ENCODE data around the gene CABS1.

CABS1 gene

DNA sequence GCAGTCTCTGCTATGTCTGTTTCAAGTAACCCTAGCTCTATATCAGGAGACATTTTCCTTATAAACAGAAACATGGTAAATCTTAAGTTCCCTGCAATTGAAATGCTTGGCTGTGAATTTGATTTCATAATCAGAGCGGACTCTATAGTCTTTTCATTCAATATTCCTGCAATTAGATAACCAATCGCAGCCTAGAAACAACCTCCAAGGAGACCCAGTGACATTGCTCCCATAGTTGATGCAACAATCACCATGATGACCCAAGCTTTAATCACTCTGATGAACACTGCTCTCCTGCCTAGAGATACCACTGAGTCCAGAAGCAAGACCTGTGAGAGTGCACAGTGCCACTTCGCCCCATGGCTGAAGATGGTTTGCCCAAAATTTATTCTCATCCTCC, at the start of gene CABS1:
Gene CABS1 (plus strand): TSS at position 301 of the 400 bp plus-strand sequence. CDS start 59 bp downstream, at position 360.
- no peak for DNase-seq (ENCODE audit: low read depth in 4 of 4, low spot score in 1 of 4)

DNA sequence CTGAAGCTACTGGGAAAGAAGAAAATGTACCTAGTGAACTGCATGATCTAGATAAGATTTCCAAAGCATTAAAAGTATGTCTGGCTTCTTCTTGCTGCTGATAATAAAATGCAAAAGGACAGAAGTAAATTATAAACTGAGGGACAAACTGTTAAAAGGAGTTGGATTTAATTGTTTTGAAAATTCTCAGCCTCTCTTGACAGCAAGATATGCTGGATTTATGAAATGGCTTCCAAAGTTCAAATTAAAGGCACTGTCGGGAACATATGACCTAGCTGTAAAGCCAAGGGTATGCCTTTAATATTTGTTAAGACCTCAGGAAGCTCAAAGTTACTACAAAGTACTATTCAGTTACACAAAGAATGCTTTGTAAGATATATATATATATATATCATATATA, 46.1 kb upstream of the CABS1 start:
- DNase-seq (ENCODE audit: low read depth in 4 of 4, low spot score in 1 of 4), result no peak

DNA sequence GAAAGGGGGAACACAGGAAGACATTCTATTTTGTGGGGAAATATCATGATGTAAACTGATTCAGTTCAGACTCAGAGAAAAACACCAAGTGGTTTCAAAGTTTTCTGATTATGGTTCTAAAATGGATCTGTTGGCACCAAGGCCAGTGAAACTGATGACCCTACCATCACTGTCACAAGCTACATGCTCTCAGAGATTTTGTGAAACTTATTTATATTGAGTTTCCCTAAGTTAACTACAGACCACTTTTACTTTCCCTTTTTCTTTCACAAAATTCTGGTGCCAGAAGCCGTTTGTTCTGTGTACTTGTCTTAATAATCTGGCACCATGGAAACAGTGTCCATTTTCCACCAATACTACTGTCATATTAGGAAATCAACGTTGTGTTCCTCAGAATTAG, 43.4 kb upstream of the CABS1 start:
- DNase-seq (ENCODE audit: low read depth in 4 of 4, low spot score in 1 of 4), result no peak

DNA sequence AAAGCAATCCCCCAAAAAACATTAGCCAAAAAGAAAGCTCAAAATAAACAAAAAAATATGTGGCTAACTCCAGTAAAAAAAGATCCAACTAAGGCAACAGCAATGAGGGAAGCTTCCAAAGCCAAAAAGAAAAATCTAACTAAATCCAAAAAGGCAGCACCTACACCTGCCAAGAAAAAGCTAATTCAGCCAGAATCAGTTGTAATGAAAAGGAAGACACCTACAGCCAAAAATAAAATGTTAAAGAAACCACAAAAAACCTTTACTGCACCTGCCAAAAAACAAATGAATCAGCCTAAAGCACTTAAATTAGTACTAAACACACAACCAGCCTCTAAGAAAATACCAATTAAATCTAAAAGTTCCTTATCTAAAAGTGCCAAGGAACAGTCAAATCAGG, 37.2 kb upstream of the CABS1 start:
- DNase-seq (ENCODE audit: low read depth in 4 of 4, low spot score in 1 of 4), result no peak

DNA sequence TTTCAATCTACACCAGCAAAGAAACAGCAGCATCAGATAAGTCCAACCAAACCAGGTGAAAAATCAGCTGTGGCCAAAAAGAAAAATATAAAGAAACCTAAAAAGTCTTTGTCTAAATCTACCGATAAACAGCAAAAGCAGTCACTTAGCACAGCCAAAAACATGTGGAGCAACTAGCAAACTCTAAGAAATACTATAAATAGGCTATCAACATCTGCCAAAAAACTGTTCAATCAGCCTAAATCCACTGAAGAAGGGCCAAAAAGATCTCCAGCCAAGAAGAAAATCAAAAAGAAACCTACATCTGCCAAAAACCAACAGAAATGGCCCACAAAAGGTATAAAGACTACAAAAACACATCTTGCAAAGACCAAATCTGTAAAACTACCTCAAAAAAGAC, 36.7 kb upstream of the CABS1 start:
- no peak for DNase-seq (ENCODE audit: low read depth in 4 of 4, low spot score in 1 of 4)

DNA sequence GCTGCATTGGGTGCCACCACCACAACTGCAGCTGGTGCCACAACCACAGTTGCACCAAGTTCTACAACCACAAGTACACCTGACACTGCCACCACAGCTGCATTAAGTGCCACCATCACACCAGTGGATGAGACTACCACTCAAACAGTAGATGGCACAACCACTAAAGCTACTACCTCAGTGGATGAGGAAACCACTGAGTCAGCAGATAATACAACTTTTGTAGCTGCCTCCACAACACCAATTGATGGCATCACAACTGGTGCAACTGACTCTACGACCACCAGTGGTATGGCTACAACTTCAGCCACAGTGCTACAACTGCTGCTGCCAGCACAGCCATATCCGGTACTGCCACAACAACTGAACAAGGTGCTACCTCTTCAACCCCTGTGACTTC, 35.1 kb upstream of the CABS1 start:
- DNase-seq (ENCODE audit: low read depth in 4 of 4, low spot score in 1 of 4), result no peak

DNA sequence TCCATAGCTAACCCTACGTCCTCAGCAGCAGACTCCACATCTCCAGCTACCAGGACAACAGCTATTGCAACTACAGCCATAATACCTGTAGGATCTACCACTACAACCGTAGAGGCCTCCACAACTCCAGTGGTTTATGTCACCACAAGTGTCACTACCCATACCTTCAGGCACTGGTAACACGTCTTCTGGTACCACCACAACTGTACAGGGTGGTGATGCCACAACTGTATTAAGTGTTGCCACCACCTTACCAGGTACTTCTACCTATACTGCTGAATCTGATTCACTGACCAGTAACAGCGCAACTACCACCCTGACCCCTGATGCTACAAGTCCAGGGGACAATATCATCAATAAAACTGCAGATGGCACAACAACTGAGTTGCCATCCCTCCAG, 34.6 kb upstream of the CABS1 start:
- DNase-seq (ENCODE audit: low read depth in 4 of 4, low spot score in 1 of 4), result no peak

DNA sequence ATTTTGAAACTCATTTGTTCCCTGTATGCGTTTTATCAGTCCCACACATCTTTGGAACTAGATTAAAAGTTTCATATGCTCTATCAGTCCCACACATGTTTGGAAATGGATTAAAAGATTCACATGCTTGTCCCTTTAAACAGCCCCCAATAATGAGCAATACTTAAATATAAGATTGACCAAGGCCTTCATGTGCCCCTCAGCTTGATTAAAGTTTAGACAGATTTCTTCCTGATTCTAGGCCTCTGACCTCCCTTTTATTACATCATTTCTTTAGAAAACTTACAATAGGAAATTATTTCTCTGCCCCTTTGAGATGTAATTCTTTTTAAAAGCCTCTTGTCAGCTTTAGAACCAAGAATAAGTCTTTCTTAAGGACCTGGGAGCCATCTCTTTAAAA, 31.7 kb upstream of the CABS1 start:
- no peak for DNase-seq (ENCODE audit: low read depth in 4 of 4, low spot score in 1 of 4)

DNA sequence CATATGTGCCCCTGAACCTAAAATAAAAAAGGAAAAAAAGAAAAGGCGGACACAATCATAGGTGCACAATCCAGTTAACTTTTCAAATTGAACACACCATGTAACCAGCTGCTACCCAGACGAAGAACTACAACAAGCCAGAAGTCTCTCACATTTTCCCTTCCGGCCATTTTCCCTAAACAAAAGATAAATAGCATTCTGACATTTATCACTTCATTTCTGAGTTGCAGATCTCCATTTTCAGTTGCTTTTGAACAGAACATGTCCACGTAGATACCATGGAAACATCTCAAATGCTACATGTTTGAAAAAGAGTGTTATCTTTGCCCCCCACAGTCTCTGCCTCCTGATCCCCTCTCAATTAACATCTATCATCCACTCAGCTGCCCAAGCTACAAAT, 29.2 kb upstream of the CABS1 start:
- DNase-seq (ENCODE audit: low read depth in 4 of 4, low spot score in 1 of 4), result no peak

DNA sequence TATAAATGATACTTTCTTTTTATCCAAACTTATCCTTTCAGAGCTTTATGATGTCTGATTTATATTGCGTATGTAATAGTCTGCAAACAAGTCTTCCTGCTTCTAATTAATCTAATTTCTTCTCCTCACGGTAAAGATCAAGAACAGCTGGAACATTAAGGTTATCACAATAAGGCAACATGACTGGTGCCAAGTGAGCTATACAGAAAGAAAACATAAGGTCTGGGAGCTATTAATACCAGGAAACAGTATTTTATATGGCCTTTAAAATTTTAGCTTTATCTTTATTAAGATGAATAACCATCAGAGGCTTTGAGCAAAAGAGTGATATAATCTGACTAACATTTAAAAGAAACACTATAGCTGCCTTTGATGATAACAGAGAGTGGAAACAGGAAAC, 28.7 kb upstream of the CABS1 start:
- no peak for DNase-seq (ENCODE audit: low read depth in 4 of 4, low spot score in 1 of 4)

DNA sequence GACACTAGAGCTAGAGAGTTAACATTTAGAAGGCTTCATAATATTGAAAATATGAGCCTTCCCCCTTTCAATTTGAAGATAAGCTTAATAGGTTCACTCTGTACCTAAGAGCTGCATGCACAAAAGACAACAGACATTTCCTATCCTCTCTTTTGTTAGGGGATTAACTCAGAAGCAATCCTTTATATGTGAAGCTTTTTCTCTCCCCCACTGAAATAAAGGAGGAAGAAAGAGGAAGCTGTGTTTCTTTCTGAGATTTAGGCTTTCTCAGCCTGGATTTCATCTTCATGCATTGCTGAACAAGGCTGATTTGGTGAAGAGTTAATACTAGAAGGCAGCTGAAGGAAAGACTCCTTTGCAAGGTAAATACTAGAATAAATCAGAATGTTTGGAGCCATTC, 21.0 kb upstream of the CABS1 start:
- no peak for DNase-seq (ENCODE audit: low read depth in 4 of 4, low spot score in 1 of 4)

DNA sequence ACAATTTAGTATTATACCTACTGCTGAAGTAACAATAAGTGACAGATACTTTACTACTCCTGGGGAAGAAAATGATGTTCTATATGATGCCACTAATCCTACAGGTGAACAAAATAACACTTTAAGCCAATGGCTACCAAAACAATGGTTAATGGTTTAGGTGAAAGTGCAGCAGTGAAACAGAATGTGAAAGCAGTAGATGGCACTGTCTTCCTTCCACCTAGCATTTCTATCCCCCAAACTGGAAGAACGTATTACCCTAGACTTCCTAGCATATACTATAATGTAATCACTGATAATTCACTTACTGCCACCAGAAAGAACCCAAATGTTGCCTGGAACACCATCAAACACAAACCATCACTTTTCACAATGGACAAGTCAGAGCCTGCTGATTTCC, 18.9 kb upstream of the CABS1 start:
- DNase-seq (ENCODE audit: low read depth in 4 of 4, low spot score in 1 of 4), result no peak

DNA sequence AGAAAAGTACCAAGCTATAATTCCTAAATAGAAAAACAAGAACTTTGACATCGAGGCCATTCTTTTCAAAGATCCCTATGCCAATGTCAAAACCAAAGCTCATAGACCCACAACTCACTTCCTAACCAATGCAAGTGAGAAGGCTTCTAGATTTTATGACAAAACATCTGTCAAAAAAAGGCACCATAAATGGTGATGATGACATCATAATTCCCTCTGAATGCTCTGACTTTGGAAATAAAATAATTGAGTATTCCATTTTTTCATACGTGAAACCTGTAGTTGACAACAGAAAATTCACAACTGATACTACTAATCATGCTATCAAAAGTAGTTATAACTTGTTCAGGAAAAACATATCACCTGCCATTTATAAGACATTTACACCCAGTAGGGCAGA, 8.7 kb upstream of the CABS1 start:
- DNase-seq (ENCODE audit: low read depth in 4 of 4, low spot score in 1 of 4), result no peak

DNA sequence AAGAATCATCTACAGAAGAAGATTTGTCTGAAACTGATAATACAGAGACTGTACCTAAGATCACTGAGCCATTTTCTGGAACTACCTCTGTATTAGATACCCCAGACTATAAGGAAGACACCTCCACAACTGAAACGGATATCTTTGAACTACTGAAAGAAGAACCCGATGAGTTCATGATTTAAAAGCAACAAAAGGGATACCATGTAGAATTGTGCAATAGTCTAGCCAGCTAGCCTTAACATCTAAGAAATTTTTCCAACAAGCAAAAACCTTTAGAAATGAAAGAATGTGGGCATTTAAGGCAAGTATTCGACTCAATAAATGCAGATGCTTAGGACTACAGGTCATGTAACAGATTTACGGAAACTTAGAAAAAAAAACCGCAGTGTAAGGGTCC, 1.3 kb downstream of the CABS1 start:
- DNase-seq (ENCODE audit: low read depth in 4 of 4, low spot score in 1 of 4), result no peak

DNA sequence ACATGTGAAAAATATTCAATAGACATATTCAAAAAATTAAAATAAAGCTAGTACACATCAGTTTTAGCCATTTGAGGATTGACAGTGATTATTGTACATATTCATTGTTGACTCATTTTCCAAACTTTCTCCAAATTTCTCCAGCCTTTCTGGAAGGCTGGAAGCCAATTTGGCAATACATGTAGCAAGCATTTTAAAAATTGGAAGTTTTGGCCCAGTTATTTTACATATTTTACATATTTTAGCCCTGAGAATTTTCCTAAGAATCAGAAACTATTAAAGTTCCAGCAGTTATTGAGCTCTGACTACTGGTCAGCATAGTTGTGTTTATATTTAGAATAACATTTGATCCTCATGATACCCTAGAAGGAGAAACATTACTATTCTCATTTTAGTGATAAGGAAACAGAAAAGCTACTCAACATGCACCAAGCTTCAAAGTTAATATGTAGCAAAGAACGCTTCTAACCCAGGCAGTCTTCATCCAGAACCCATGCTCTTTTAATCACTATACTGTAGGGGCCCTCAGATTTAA, 3.2 kb downstream of the CABS1 start:
- DNase-seq (ENCODE audit: low read depth in 4 of 4, low spot score in 1 of 4), result no peak

DNA sequence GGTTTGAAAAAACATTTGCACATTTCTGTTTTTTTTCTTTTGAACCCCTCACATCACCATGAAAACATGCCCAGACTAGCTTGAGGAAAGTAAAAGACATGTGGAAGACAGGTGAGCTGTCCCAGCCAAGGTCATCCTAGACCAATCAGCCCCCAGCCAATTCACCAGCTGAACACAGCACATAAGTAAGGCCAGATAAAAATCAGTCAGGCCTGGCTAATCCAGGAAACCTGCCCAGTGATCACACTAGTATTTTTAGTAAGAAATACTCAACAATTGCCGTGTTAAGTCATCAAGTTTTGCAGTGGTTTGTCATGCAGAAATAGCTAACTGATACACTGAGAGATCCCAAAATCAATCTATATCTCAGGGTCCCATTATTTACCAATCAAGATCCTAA, 21.4 kb downstream of the CABS1 start:
- no peak for DNase-seq (ENCODE audit: low read depth in 4 of 4, low spot score in 1 of 4)

DNA sequence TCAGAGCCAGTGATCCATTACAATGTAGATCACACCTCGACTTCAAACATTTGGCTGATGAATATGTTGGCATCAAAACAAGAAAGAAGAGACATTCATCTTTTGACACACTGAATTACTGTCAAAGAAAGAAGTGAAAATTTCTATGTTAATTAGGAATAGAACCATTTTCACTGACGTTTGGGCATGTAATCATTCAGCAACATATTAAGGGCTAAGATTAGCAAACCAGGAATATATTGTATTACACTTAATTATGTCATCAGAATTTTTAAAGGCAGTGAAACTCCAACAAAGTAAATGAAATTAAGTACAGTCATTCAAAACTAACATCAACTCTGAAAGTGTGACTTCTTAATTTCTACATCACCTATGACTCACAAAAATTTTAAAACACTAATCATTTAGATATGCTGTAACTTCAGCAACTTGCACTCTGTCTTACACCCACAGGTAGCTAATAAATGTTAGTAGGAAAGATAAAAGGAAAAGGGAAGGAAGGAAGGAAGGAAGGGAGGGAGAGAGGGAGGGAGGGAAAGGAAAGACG, 24.4 kb downstream of the CABS1 start:
- DNase-seq (ENCODE audit: low read depth in 4 of 4, low spot score in 1 of 4), result no peak

DNA sequence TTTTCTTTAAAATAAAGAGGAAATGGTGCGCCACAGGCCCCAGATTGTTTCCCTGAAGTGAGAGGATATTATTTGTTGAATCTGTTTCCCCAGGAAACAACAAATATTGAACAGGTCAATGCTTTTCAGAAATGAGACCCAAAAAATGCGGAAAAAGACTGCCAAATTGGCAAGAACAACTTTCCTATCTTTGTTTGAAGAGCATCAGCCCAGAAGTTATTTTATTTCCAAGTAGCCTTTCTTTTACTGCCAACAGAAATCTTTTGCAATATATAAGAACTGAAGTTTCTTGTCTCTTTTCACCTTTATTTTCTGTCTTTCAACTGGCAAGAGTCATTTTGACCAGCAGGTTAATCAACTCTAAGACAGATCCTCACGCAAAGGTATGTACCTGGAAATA, 25.7 kb downstream of the CABS1 start, which contains the start of gene SMR3A:
Gene SMR3A (plus strand): TSS at position 301 of the 400 bp plus-strand sequence. CDS start 1,356 bp downstream, outside the sequence.
- no peak for DNase-seq (ENCODE audit: low read depth in 4 of 4, low spot score in 1 of 4)

DNA sequence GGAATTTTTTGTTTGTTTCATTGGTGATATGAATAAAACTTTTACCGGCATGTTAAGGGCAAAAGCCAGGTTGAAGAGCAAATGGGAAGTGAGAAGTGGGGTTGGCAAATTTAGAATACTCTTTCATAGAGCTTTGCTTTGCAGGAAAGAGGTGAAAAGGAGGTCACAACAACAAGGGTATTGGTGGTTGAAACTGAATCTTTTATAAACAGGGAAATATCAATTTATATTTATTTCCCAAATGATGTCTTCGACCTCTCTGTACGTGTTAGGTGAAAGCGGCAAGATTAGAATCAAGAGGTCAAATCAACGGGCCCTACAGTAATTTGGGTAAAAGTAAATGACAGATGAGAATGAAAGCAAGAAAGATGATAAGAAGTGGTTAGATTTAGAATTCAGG, 29.2 kb downstream of the CABS1 start:
- DNase-seq (ENCODE audit: low read depth in 4 of 4, low spot score in 1 of 4), result no peak

DNA sequence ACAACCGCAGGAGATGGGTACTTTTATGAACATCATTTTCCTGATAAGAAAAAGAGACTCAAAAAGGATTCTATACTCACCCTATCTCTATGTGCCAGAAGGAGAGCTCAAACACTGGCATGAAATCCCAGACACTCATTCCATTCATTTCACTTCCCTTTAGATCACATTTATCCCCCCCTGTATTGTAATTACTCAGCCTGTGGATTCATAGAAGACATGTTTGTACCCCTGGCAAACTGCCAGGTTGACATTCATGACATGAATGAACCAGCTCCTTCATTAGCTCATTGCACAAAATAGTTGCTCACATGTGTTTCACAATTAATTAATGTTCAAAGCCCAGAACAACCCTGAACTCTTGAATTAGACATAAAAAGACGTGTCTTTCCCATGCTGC, 30.7 kb downstream of the CABS1 start:
- no peak for DNase-seq (ENCODE audit: low read depth in 4 of 4, low spot score in 1 of 4)

DNA sequence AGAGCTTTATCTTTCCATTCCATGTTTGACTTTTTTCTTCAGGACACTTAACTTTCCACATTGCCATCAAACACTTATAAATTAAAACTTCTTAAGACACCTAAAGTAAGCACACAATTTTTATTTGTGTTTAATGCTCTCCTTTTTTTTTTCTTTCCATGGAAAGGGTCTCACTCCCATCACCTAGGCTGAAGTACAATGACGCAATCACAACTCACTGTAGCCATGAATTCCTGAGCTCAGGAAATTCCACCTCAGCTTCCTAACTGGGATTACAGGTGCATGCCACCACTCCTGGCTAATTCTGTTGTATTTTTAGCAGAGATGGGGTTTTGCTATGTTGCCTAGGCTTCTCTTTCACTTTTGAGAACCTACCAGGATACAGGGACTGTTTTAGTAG, 33.0 kb downstream of the CABS1 start:
- DNase-seq (ENCODE audit: low read depth in 4 of 4, low spot score in 1 of 4), result no peak

DNA sequence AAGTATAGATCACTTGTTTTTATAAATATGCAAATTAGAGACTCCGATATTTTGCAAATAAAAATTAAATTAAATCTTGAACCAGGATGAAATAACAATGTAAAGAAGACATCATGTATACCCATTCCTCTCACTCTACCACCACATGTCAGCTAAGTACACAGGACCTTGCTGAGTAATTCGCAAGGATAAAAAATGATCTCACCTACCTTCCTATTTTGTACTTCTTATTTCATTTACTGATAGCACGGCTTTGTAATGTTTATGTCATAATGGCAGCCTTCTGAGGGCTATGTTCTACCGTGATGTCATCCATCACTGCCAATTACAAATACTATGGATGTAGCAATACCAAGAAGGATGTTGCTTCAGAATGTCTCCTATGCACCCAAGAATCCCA, 37.2 kb downstream of the CABS1 start:
- no peak for DNase-seq (ENCODE audit: low read depth in 4 of 4, low spot score in 1 of 4)

DNA sequence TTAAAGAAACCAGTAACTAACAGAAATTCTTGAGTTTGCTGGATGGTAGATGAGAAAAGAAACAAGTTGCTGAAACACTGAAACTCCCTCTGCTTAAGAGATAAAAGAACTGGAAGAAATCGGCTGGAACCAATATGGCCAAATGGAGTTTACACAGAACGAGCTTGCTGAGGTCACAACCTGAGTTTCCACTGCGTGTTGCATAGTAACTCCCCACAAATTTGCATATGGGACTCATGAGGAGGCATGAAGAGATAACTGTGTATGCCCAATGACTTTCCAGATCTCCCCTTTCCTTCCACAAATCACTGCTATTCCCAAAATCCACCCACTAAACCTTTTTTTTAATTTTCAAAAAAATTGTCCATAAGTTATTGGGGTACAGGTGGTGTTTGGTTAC, 38.0 kb downstream of the CABS1 start:
- no peak for DNase-seq (ENCODE audit: low read depth in 4 of 4, low spot score in 1 of 4)

DNA sequence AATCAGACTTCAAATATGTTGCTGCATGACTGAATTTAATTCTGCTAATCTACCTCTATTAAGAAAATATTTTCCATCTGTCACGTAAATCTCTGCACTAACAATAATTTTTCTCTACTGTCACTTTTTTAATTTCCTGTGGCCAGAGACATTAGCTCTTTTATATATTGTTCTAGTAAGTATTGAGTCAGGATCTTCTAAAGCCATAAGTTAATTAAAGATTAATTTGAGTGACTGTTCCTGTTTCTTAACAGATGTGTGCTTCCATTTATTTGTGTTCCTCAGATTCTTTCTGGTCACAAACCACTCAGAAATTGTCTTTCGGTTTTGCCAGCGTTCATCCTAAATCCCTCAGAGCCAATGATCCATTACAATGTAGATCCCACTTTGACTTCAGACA, 45.8 kb downstream of the CABS1 start:
- no peak for DNase-seq (ENCODE audit: low read depth in 4 of 4, low spot score in 1 of 4)

Measured in stimulated activated CD4-positive, alpha-beta T cell treated with anti-CD3 and anti-CD28 coated beads, Interleukin-1b, Interleukin-23, amount 100 ng/mL, for 24 hours (primary cell).